ENCODE measurements around the gene TENM4. TPM values are rescaled to one million over a fixed set of nuclear protein-coding genes. Genes with fewer than 3 reads are reported as not detected.

The TENM4 gene
- total RNA-seq, 1 donor from 2014 or later = 3.8 TPM

DNA sequence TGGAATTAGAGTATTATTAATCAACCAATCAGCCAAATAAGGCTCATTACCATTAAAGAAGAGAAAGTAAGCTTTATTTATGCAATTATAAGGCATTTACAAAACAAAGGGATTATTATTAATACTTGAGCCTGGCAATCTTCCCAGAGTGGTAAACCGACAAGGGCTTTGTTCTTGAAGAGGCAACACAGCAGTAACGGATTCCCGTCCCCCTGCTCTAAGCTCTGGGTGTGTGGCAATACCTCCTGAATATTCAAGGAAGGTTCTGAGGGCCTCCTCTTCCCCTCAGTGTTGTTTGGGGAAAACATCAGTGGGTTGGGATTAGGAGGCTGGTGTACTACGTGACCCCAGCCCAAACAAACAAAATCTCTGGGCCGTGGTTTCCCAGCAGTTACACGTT is 176.5 kb downstream of the TENM4 start:
- Mint-ChIP-seq H3K4me1 (ENCODE audit: low read depth) (peaks cover 8% of the 10 kb centered on the region), H3K4me3 (ENCODE audit: unreplicated experiment) (no peak overlapping the region), H3K27ac (ENCODE audit: unreplicated experiment) (no peak overlapping the region), H3K27me3 (ENCODE audit: low read depth) (no peaks in the 10 kb centered on the region), H3K9me3 (ENCODE audit: low read depth) (no peaks in the 10 kb centered on the region), H3K36me3 (ENCODE audit: low read depth) (no peaks in the 10 kb centered on the region)
- TF ChIP-seq, protein P1, sequence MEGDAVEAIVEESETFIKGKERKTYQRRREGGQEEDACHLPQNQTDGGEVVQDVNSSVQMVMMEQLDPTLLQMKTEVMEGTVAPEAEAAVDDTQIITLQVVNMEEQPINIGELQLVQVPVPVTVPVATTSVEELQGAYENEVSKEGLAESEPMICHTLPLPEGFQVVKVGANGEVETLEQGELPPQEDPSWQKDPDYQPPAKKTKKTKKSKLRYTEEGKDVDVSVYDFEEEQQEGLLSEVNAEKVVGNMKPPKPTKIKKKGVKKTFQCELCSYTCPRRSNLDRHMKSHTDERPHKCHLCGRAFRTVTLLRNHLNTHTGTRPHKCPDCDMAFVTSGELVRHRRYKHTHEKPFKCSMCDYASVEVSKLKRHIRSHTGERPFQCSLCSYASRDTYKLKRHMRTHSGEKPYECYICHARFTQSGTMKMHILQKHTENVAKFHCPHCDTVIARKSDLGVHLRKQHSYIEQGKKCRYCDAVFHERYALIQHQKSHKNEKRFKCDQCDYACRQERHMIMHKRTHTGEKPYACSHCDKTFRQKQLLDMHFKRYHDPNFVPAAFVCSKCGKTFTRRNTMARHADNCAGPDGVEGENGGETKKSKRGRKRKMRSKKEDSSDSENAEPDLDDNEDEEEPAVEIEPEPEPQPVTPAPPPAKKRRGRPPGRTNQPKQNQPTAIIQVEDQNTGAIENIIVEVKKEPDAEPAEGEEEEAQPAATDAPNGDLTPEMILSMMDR (IDR thresholded peaks at IDR 0.05) = no peak
- DNase-seq (ENCODE audit: low spot score) = no peak

DNA sequence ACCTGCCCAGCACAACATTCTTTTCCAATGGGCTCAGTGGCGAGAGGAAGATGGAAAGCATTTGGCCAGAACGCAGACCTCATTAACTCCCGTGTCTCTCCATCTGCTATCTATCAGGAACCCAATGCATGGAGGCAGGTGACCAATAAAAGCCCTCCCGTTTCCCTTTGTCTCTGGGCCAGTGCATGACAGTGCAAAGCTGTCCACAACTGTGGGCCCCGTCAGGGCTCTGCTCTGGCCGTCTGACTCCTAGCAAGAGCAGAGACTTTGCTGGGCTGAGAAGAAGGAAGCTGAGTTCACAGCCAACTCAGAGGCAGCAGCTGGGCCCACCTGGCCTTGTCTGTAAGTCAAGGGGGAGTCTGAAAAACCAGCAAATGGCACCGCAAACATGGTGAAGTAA is 177.8 kb downstream of the TENM4 start:
- H3K27me3 Mint-ChIP-seq (ENCODE audit: low read depth) = no peaks in the 10 kb centered on the region
- TF ChIP-seq, protein P1 (IDR thresholded peaks at IDR 0.05) = no peak
- no peaks in the 10 kb centered on the region for H3K36me3 Mint-ChIP-seq (ENCODE audit: low read depth)
- H3K4me1 Mint-ChIP-seq (ENCODE audit: low read depth) = no peaks in the 10 kb centered on the region
- no peak overlapping the region for H3K27ac Mint-ChIP-seq (ENCODE audit: unreplicated experiment)
- no peak for DNase-seq (ENCODE audit: low spot score)
- no peaks in the 10 kb centered on the region for H3K9me3 Mint-ChIP-seq (ENCODE audit: low read depth)
- H3K4me3 Mint-ChIP-seq (ENCODE audit: unreplicated experiment) = no peak overlapping the region

DNA sequence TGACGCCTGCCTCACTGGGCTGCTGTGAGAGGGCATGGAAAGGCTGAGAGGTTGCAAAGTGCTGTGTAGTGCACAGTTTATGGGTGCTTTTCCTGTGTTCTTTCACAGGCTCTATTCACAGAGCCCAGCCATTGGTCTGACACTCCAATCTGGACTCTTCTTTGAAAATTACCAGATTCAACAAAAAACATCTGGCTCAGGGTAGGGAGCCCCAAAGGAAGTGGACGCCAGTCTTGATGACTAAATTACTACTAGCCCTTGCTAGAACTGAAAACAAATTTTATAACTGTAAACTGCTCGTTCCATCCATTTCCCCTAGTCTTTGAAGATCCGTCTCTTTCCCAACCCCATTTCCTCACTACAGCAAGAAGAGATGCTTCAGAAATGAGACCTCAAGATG is 178.6 kb downstream of the TENM4 start:
- no peaks in the 10 kb centered on the region for H3K9me3 Mint-ChIP-seq (ENCODE audit: low read depth)
- DNase-seq (ENCODE audit: low spot score) = no peak
- no peak overlapping the region for H3K4me3 Mint-ChIP-seq (ENCODE audit: unreplicated experiment)
- TF ChIP-seq, protein P1 (IDR thresholded peaks at IDR 0.05) = no peak
- no peaks in the 10 kb centered on the region for H3K27me3 Mint-ChIP-seq (ENCODE audit: low read depth)
- H3K27ac Mint-ChIP-seq (ENCODE audit: unreplicated experiment) = no peak overlapping the region
- H3K4me1 Mint-ChIP-seq (ENCODE audit: low read depth) = no peaks in the 10 kb centered on the region
- no peaks in the 10 kb centered on the region for H3K36me3 Mint-ChIP-seq (ENCODE audit: low read depth)

DNA sequence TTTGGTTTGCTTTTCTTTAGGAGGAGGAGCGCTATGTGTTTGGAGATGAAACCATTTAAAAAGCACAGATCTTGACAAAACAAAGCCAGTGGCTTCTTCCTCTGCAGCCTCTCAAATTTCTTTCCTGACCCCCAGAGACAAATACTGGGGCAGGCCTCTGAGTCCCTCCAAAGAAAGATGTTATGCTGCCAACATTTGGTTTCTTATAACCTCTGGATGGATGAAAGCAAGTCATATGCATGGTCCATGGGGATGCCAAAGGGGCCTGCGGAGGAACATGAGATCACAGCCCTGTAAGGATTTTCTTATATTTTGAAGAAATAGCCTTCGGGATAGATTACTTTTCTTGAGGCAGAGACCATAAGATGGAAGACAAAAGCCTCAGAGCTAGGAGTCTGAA is 179.1 kb downstream of the TENM4 start:
- Mint-ChIP-seq H3K4me1 (ENCODE audit: low read depth) (no peaks in the 10 kb centered on the region), H3K27me3 (ENCODE audit: low read depth) (no peaks in the 10 kb centered on the region), H3K27ac (ENCODE audit: unreplicated experiment) (no peak overlapping the region), H3K36me3 (ENCODE audit: low read depth) (no peaks in the 10 kb centered on the region), H3K4me3 (ENCODE audit: unreplicated experiment) (no peak overlapping the region), H3K9me3 (ENCODE audit: low read depth) (no peaks in the 10 kb centered on the region)
- TF ChIP-seq, protein P1 (IDR thresholded peaks at IDR 0.05) = no peak
- DNase-seq (ENCODE audit: low spot score) = no peak

DNA sequence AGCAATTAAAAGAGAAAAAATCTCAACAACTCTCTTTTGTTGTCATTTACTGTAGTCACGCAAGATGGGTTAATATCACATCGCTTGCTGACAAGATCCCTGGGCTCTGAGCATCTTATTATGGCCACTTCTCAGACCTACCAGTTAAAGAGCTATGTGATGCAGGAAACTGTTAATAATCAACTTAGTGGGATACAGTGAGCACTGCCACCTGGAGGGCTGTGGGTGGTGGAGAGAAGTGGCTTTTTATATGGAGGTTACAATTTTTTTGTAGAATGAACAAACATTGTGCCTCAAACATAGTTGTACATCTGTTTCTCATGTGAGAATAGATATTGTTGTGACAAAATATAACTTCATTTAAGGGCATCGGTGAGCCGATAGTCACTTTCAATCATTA is 181.0 kb downstream of the TENM4 start:
- Mint-ChIP-seq H3K27ac (ENCODE audit: unreplicated experiment) (no peak overlapping the region), H3K9me3 (ENCODE audit: low read depth) (no peaks in the 10 kb centered on the region), H3K36me3 (ENCODE audit: low read depth) (no peaks in the 10 kb centered on the region), H3K4me1 (ENCODE audit: low read depth) (no peaks in the 10 kb centered on the region), H3K4me3 (ENCODE audit: unreplicated experiment) (no peak overlapping the region), H3K27me3 (ENCODE audit: low read depth) (peaks cover 2% of the 10 kb centered on the region)
- TF ChIP-seq, protein P1 (IDR thresholded peaks at IDR 0.05) = peak; percentile 55
- no peak for DNase-seq (ENCODE audit: low spot score)

All from chondrocyte (in vitro differentiated cells).